ENCODE data around the gene SEMA3F.

DNA sequence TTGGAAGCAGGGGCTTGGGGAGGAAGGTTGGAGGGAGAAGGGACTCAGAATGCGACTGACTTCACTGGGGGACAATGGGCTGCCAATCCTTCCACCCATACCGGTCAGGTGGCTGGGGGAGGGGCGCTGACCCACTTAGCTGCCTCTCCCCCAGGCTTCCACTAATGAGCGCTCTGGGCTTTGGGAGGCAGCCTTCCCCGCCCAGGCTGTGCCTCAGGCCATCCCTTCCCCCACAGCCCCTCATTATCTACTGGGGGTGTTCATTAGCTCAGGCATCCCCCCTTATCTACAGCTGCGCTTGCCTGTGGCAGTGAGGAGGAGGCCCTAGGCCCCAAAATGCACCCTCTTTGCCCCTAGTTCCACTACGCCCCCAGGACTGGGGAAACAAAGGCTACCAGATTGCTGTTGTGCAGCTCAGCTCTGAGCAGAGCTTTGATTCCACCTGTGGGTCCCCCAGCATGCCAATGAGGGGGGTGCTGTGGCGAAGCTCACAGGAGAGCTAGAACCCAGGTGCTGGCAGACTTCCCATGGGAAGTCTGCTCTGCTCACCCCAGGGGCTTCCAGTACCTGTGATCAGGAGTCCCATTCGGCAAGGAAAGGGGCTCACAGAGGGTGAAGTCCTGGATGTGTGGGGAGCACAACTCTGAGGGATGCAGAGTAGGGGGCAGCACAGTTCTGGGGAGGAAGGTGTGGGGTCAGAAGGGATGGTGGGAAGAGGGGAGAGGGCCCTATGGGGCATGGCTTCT, 29.4 kb upstream of the SEMA3F start:
- TF ChIP-seq CTCF (IDR thresholded peaks at IDR 0.05; ENCODE audit: borderline replicate concordance, extremely low read depth, low read length, poor library complexity, severe bottlenecking) (no peak), EZH2 (IDR thresholded peaks at IDR 0.05; ENCODE audit: borderline replicate concordance, low read depth, low read length, severe bottlenecking) (no peak)

Measured in DND-41 (cell line).